Measurements from ENCODE around the gene ZFP36. TPM values are rescaled to one million over a fixed set of nuclear protein-coding genes. Genes with fewer than 3 reads are reported as not detected.

Gene ZFP36
- total and polyA plus RNA-seq, 2 of the 8 experiments (the other 6 are each of a cell fraction or from before 2014, with no cell fraction given) = 4.0 to 10.9 TPM

DNA sequence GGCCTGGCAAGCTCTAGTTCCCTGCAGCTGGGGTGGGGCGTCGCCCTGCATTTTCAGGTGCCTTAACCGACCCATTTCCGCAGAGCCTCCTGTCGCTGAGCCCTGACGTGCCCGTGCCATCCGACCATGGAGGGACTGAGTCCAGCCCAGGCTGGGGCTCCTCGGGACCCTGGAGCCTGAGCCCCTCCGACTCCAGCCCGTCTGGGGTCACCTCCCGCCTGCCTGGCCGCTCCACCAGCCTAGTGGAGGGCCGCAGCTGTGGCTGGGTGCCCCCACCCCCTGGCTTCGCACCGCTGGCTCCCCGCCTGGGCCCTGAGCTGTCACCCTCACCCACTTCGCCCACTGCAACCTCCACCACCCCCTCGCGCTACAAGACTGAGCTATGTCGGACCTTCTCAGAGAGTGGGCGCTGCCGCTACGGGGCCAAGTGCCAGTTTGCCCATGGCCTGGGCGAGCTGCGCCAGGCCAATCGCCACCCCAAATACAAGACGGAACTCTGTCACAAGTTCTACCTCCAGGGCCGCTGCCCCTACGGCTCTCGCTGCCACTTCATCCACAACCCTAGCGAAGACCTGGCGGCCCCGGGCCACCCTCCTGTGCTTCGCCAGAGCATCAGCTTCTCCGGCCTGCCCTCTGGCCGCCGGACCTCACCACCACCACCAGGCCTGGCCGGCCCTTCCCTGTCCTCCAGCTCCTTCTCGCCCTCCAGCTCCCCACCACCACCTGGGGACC lies 1.2 kb downstream of the ZFP36 start:
- no peak overlapping the region; the same call in 1 of the 2 replicates for H2BK15ac ChIP-seq (ENCODE audit: low read length)
- ChIA-PET CTCF (ENCODE audit: partially characterized antibody) (interaction anchor here (0.6 to 3.9 kb wide), 7 partner anchors 11 to 52 kb away, joined by 3 to 38 read pairs (median 3); partner anchors contain the start of gene RPS16), POLR2A (ENCODE audit: partially characterized antibody) (interaction anchor here (0.6 to 14.3 kb wide), 16 partner anchors 9 to 1503 kb away, joined by 3 to 234 read pairs (median 4); partner anchors contain the start of genes MED29, PAF1, RPS16 and SUPT5H)
- no peak overlapping the region for H4K5ac ChIP-seq (ENCODE audit: insufficient read length, low read depth, low read length)
- H3K27me3 ChIP-seq (replicated peaks in 1 of 4; ENCODE audit: control insufficient read depth in 3 of 4, extremely low read depth in 1 of 4, insufficient read depth in 3 of 4, low read length in 3 of 4) = no peaks in the 10 kb centered on the region
- peak in 1 of 2 experiments; percentile 54 for DNase-seq (ENCODE audit: low read depth in 1 of 2, low spot score in 2 of 2)
- H3K4me2 ChIP-seq (ENCODE audit: insufficient read depth in 1 of 2, low read depth in 2 of 2, low read length in 2 of 2) = peak overlapping the region; percentile 81 to 84
- no peak overlapping the region for H3K4ac ChIP-seq (replicated peaks; ENCODE audit: insufficient read length, low read depth, low read length)
- H3K23ac ChIP-seq (ENCODE audit: insufficient read length) = no peak overlapping the region
- no peak overlapping the region for H3K14ac ChIP-seq (ENCODE audit: insufficient read length)
- no peak overlapping the region for H4K91ac ChIP-seq (replicated peaks; ENCODE audit: insufficient read length, low read length)
- peak overlapping the region; percentile 63 to 91 (median 84) for H3K4me3 ChIP-seq (ENCODE audit: extremely low read depth in 1 of 4, insufficient read depth in 2 of 4, low read depth in 3 of 4, low read length in 4 of 4)
- no peak overlapping the region for H2BK5ac ChIP-seq (ENCODE audit: low read depth, low read length)
- H2BK12ac ChIP-seq (ENCODE audit: low read depth, low read length) = 0 out of 2 replicates have a peak overlapping the region, but pooled peaks have one; percentile 75
- H3K18ac ChIP-seq (ENCODE audit: extremely low read depth, low read length) = no peak overlapping the region
- H3K9ac ChIP-seq (replicated peaks in 1 of 4; ENCODE audit: extremely low read depth in 1 of 4, low read depth in 3 of 4, low read length in 3 of 4) = peak overlapping the region in 2 of 4 experiments; percentile 64 to 77; a peak in 3 of 7 replicates
- no peak overlapping the region for H2BK120ac ChIP-seq (replicated peaks; ENCODE audit: low read depth, low read length)
- no peak overlapping the region for H2BK20ac ChIP-seq (ENCODE audit: low read length)
- peaks cover 0 to 5% (median 0%) of the 10 kb centered on the region in 4 experiments; a peak in 1 of 8 replicates for H3K36me3 ChIP-seq (ENCODE audit: control insufficient read depth in 2 of 4, insufficient read depth in 4 of 4, low read length in 3 of 4)
- H2AK5ac ChIP-seq (ENCODE audit: low read depth, low read length) = no peak overlapping the region; the same call in 1 of the 2 replicates
- H3K4me1 ChIP-seq (replicated peaks in 1 of 4; ENCODE audit: control insufficient read depth in 3 of 4, insufficient read depth in 4 of 4, low read length in 3 of 4) = peaks cover 10 to 41% (median 21%) of the 10 kb centered on the region in 4 experiments
- no peaks in the 10 kb centered on the region for H3K79me1 ChIP-seq (ENCODE audit: low read depth, low read length)
- peaks cover 0 to 20% of the 10 kb centered on the region in 2 experiments; a peak in 1 of 4 replicates for H3K79me2 ChIP-seq (ENCODE audit: control insufficient read depth in 1 of 2, insufficient read depth in 2 of 2, low read length in 2 of 2)
- H3K56ac ChIP-seq (replicated peaks; ENCODE audit: insufficient read length, low read depth, low read length) = no peak overlapping the region
- no peak overlapping the region for H2AFZ ChIP-seq (ENCODE audit: low read length)
- H4K8ac ChIP-seq (ENCODE audit: extremely low read depth, insufficient read depth, low read length) = peak overlapping the region; percentile 83
- 78% methylated on average over 27 of the region's 40 CpGs; no CpG with 5 or more reads in 1 of the 2 experiments for WGBS, 2 experiments (ENCODE audit: extremely low coverage in 1 of 2, insufficient coverage in 1 of 2, insufficient read length in 1 of 2, insufficient replicate concordance in 2 of 2, low coverage in 1 of 2, low lambda C conversion rate in 2 of 2, missing lambda C conversion rate in 1 of 2)
- no peak for TF ChIP-seq CBX5 (IDR thresholded peaks at IDR 0.05; ENCODE audit: low read depth, low read length)
- no peak for TF ChIP-seq MAFK (IDR thresholded peaks at IDR 0.05; ENCODE audit: low read depth, low read length)
- TF ChIP-seq SIN3A (conservative IDR thresholded peaks at IDR 0.05 in 1 of 2, IDR thresholded peaks at IDR 0.05 in 1 of 2; ENCODE audit: low read depth in 1 of 2, low read length in 2 of 2) = no peak
- peak; percentile 16; the same call in 1 of the 2 replicates for TF ChIP-seq POLR2AphosphoS5 (IDR thresholded peaks at IDR 0.05; ENCODE audit: low read depth, low read length)
- peaks cover 23% of the 10 kb centered on the region for H3K23me2 ChIP-seq (ENCODE audit: low read depth, low read length)
- no peaks in the 10 kb centered on the region for H3K9me3 ChIP-seq (ENCODE audit: insufficient read depth in 2 of 2, low read depth in 1 of 2, low read length in 1 of 2)
- H4K20me1 ChIP-seq (replicated peaks in 1 of 2; ENCODE audit: control insufficient read depth in 1 of 2, insufficient read depth in 2 of 2, low read length in 2 of 2) = peaks cover 0 to 5% of the 10 kb centered on the region in 2 experiments
- no peak overlapping the region for H3K27ac ChIP-seq (ENCODE audit: low read depth, low read length)
- FAIRE-seq = no peak

Measured in H1 (cell line).